Left ventricle myocardium inferior (tissue), 1 donor: ENCODE measurements around the gene ARRB1. TPM values are rescaled to one million over a fixed set of nuclear protein-coding genes. Genes with fewer than 3 reads are reported as not detected.
A peak's percentile ranks its signal among the peaks of the same experiment; 100 is the strongest.

Experiments
- DNase-seq: peaks from one replicate; pipeline ENCODE4 v3.0.0-alpha.2; 2020
- H3K27ac ChIP-seq: fragments of 200-600 bp; replicated peaks from 2 replicates; pipeline ENCODE4 v1.8.0; 2021
- H3K27me3 ChIP-seq: fragments of 200-600 bp; 2 replicates; pipeline ENCODE4 v1.8.0; 2021; ENCODE audit warnings: low read depth
- H3K36me3 ChIP-seq: fragments of 200-600 bp; 2 replicates; pipeline ENCODE4 v1.8.0; 2021
- H3K4me1 ChIP-seq: fragments of 200-600 bp; 2 replicates; pipeline ENCODE4 v1.8.0; 2021
- H3K4me3 ChIP-seq: fragments of 200-600 bp; 2 replicates; pipeline ENCODE4 v1.8.0; 2021; ENCODE audit warnings: mild to moderate bottlenecking, moderate library complexity
- H3K9me3 ChIP-seq: fragments of 200-600 bp; replicated peaks from 2 replicates; pipeline ENCODE4 v1.8.0; 2021
- CTCF ChIP-seq: fragments of 200-600 bp; IDR thresholded peaks from 2 replicates; pipeline ENCODE4 v1.8.0; 2021; ENCODE audit warnings: antibody characterized with exemption, mild to moderate bottlenecking, borderline replicate concordance
- intact Hi-C: fragments of 100-400 bp; cut with micrococcal nuclease; formaldehyde crosslinking; loops from one replicate; pipeline ENCODE4 v1.11.0; 2022
- total RNA-seq: library from RNA; stranded (reverse); fragmentation: NEBNext Ultra II Directional; extraction: Animal tissue kit (Norgen Biotek cat#: 25700); gene quantifications from one replicate; pipeline ENCODE4 v1.2.1, GENCODE V29; 2021
- donor health status: DM: no; HTN: yes; CAD: no; lungs with severe emphysema.

ARRB1 gene
- total RNA-seq, 1 donor from 2014 or later: 25.9 TPM

DNA sequence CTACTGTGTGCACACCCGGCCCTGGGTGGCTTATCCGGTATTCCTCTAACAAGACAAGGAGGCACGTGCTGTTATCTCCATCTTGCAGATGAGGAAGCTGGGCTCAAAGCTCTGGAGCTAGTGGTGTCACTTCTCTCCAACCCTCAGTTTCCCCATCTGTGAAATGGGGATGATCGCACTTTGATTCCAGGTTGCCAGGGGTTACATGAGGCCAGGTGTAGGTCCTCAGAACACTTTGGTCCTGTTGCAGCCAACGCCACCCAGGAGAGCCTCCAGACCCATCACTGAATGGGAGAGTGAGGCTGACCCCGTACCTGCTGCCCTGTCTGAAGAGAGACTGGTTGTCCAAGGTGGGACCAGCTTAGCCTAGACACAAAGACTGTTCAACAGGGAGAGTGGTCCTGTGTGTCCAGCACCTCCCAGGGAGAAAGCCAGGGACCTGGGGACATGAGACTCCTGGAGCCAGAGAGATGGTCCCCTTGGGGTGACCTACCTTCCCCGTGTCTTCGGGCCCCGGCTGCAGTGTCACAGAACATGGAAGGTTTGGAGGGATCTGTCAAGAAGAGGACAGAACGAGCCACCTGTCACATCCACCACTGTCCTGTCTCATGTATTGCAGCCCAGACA, 69.9 kb downstream of the ARRB1 start:
- TF ChIP-seq CTCF: no peak
- H3K9me3 ChIP-seq: no peaks in the 10 kb centered on the region
- H3K4me1 ChIP-seq: peaks cover 22% of the 10 kb centered on the region
- no peak overlapping the region for H3K4me3 ChIP-seq
- peak overlapping the region; percentile 59 for H3K27ac ChIP-seq
- intact Hi-C loops: loop anchor here (2.0 to 10.0 kb wide), 2 partner anchors 53 to 101 kb away; no protein-coding TSS in a partner anchor
- peaks cover 61% of the 10 kb centered on the region for H3K36me3 ChIP-seq
- DNase-seq: no peak
- H3K27me3 ChIP-seq: no peaks in the 10 kb centered on the region

- Histone ChIP-seq H3K4me3 (no peak overlapping the region), H3K4me1 (peaks cover 22% of the 10 kb centered on the region), H3K27me3 (no peaks in the 10 kb centered on the region), H3K9me3 (no peaks in the 10 kb centered on the region), H3K27ac (peak overlapping the region; percentile 59), H3K36me3 (peaks cover 63% of the 10 kb centered on the region)
- no peak for TF ChIP-seq CTCF
- intact Hi-C loops: loop anchor here (2.0 to 10.0 kb wide), 2 partner anchors 54 to 102 kb away; no protein-coding TSS in a partner anchor
- DNase-seq: peak; percentile 15
Measured at GRCh38 chr11:75280770-75281468, 70.5 kb downstream of the ARRB1 start.

DNA sequence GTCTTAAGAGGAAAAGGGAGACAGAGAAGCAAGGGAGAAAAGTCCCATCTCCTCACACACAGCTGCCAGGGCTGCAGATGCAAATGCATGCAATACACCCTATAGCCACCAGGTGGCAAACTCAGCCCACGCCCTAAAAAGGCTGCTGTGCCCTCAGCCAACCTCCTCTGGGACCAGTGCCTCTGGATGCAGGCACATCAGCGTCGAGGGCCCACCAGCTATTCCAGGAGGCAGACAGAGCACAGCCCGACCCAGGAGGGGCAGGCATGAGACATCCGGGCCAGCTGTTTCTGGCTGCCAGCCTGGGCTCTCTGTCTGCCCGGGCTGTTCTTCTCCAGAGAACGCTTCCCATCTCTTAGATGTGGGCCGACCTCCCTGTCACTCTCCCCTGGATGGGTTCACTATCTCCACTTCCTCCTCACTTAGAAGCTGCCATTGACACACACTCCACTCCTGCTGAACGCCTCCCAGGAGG, 71.2 kb downstream of the ARRB1 start:
- peak; percentile 99 for TF ChIP-seq CTCF
- Histone ChIP-seq H3K4me3 (no peak overlapping the region), H3K27ac (peak overlapping the region; percentile 59), H3K4me1 (peaks cover 22% of the 10 kb centered on the region), H3K27me3 (no peaks in the 10 kb centered on the region), H3K36me3 (peaks cover 63% of the 10 kb centered on the region), H3K9me3 (no peaks in the 10 kb centered on the region)
- intact Hi-C loops: loop anchor here (2.0 to 10.0 kb wide), 2 partner anchors 55 to 103 kb away; no protein-coding TSS in a partner anchor
- peak; percentile 75 for DNase-seq

GRCh38 chr11:75279273-75279672, 72.2 kb downstream of the ARRB1 start:
- TF ChIP-seq CTCF: no peak
- Histone ChIP-seq H3K4me1 (peaks cover 22% of the 10 kb centered on the region), H3K27me3 (no peaks in the 10 kb centered on the region), H3K27ac (peak overlapping the region; percentile 59), H3K9me3 (no peaks in the 10 kb centered on the region), H3K36me3 (peaks cover 65% of the 10 kb centered on the region), H3K4me3 (no peak overlapping the region)
- peak; percentile 7 for DNase-seq
- intact Hi-C loops: no loop called here

DNA sequence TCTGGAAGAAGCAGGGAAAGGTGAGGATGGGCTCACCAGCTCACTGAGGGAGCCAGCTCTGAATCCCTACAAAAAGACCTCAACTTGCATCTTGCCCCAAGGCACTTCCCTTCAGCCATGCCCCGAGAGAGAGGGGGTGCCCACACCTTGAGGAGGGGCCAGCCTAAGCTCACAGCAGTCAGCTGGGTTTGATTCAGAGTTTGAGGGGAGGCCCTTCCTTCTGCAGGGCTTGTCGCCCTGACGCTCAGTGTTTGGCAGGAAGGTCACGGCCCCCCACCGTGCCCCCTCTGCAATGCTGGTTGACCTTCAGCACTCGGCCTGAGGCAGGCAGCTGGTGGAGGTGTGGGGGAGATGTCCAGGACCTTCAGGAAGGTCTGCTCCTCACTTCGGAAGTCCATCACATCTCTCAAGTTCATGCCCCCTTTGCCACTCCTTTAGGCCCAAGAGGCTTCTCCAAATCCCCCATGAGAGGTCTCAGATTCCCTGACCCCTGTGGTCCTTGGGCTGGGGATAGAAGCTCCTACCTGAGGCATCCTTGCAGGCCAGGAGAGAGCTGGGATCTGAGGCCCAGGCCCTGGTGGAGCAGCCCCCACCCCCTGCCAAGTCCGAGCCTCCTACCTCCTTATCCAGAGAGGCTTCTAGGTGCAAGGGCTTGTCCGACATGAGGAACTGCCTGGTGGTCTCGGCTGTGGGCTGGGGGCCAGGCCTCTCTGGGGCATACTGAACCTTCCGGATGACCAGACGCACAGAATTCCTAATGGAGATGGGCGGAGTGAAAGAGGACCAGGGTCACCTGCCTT, 73.3 kb downstream of the ARRB1 start:
- Histone ChIP-seq H3K9me3 (no peaks in the 10 kb centered on the region), H3K27ac (no peak overlapping the region), H3K4me1 (peaks cover 22% of the 10 kb centered on the region), H3K36me3 (peaks cover 67% of the 10 kb centered on the region), H3K27me3 (no peaks in the 10 kb centered on the region), H3K4me3 (no peak overlapping the region)
- peak; percentile 6 for DNase-seq
- no peak for TF ChIP-seq CTCF
- intact Hi-C loops: no loop called here
